Fibroblast of skin of left biceps (primary cell): ENCODE data around the gene PIBF1.
A peak's percentile ranks its signal among the peaks of the same experiment; 100 is the strongest.
"Not testable (repeated sequence)": the region's sequence is repeated elsewhere in the genome, so short reads cannot be mapped to it uniquely, and the experiment has no call there.

ENCODE experiments used
- DNase-seq, 2 experiments: peaks; one replicate each; pipeline ENCODE4 v3.0.0-alpha.2; 2013; ENCODE audit warnings: low read depth in 2 of 2

PIBF1 gene

DNA sequence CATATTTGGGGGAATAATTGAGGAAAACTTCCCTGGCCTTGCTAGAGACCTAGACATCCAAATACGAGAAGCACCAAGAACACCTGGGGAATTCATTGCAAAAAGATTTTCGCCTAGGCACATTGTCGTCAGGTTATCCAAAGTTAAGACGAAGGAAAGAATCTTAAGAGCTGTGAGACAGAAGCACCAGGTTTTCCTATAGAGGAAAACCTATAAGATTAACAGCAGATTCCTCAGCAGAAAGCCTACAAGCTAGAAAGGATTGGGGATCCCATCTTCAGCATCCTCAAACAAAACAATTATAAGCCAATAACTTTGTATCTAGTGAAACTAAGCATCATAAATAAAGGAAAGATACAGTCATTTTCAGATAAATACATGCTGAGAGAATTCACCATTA is 114.9 kb downstream of the PIBF1 start:
- no peak for DNase-seq

DNA sequence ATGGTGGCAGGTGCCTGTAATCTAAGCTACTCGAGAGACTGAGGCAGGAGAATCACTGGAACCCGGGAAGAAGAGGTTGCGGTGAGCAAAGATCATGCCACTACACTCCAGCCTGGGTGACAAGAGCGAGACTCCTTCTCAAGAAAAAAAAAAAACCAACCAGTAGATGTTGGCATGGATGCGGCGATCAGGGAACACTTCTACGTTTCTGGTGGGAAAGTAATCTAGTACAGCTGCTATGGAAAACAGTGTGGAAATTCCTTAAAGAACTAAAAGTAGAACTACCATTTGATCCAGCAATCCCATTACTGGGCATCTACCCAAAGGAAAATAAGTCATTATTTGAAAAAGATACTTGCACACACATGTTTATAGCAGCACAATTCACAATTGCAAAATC is 119.6 kb downstream of the PIBF1 start:
- not testable (repeated sequence) for DNase-seq

DNA sequence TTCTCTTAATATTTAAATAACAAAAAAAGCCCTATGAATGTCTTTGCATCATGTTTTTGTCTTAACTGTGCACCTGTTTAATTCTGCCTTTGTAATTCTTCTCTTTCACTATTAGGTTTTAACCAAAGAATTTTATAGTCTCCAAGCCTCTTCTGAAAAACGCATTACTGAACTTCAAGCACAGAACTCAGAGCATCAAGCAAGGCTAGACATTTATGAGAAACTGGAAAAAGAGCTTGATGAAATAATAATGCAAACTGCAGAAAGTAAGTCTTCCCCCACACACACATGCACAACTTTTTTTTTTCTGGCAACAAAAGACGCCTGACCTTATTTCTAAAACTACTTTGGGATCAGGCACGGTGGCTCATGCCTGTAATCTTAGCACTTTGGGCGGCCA is 126.5 kb downstream of the PIBF1 start:
- DNase-seq, result no peak

DNA sequence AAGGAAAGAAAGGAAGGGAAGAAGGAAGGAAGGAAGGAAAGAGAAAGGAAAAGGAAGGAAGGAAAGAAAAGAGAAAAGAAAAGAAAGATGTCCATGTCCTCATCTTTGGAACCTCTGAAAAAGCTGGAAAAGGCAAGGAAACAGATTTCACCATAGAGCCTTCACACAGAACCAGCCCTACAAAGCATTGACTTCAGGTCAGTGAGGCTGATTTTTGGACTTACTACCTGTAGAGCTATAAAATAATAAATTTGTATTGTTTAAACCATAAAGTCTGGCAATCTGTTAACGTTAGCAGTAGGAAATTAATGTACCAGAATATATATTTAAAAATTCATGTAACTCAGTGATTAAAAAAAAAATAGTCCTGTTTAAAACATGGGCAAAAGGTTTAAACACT is 130.0 kb downstream of the PIBF1 start:
- no peak for DNase-seq

DNA sequence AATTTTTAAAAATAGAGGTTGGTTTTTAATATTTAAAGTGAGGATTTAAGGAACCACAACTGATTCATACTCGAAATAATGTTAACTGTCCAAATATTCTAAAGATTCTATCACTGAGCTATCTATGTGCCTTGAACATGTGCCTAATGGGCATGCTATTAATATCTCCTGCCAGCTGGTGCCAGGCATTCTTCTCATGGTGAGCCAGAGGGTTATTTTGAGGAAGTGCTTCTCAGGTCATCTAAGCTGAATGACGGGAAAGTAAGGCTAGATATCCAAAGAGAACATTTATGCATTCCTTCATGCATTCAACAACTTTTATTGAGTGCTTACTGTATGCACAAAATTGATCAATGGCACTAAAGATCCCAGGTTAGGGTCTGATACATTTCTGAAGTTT is 138.2 kb downstream of the PIBF1 start:
- DNase-seq, result no peak

DNA sequence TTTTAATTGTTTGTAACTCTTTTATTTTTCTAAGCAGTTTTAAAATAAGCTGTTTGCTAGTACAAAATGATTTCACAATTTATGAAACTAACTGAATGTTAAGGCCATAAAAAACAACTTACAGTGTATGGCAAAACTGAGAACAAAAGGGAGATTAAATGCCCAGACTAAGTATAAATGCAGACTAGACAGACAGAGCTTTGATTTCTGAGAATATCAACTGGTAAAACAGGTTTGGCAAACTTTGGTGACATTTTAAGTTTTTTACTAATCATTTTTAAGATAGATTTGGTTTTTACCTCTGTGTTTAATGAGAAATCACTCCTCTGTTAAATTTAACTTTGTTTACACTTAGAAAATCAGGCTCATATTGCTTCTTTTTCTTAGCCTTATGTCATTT is 149.4 kb downstream of the PIBF1 start:
- DNase-seq, result no peak

DNA sequence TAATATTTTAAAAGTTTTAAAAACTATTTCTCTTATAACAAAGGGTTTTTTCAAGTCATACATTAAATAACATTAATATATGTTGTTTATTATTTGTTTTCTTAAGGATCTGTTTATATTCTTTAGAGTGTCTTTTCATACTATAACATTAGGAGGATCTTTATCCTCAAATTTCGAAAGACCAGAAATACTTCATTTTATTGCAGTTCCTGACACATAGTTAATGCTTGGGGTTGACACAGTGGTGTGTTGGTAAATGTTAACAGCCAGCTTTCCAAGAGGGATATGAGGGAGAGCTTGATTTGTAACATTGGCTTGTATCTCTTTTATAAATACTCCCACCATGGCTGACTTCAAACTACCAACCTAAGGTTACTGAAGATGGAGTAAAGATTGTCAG is 150.3 kb downstream of the PIBF1 start:
- DNase-seq, result no peak

DNA sequence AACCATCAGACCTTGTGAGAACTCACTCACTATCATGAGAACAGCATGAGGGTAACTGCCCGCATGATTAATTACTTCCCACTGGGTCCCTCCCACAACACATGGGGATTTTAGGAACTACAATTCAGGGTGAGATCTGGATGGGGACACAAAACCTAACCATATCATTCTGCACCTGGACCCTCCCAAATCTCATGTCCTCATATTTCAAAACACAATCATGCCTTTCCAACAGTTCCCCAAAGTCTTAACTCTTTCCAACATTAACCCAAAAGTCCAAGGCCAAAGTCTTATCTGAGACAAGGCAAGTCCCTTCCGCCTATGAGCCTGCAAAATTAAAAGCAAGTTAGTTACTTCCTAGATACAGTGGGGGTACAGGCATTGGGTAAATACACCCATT is 164.3 kb downstream of the PIBF1 start:
- DNase-seq, result not testable (repeated sequence)

DNA sequence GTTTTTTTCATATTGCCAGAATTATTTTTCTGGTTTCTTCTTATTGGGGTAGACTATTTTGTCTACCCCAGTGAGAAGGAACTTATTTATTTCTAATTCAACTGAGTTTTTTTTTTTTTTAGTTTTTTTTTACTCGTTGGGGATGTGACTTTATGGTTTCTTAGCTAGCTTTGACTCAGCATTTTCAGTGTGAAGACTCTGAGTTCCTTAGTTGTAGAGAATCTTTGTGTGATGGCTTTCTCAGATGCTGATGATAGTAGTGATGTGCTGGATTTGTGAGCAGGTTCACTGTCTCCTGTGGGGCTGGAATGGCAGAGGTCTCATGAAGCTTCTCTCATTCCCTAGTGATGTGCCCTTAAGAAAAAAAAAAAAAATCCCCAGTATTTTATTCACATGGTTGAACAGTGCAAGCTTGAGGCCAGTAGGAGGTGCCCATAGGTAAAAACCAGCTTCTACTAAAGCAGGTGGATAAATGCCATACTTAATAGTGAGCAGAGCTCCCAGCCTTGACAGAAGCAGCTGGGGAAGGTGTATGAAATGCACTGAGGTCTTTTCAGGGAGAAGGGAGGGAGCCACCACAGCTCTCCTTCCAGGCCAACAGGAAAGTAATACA is 170.7 kb downstream of the PIBF1 start:
- DNase-seq, result no peak

DNA sequence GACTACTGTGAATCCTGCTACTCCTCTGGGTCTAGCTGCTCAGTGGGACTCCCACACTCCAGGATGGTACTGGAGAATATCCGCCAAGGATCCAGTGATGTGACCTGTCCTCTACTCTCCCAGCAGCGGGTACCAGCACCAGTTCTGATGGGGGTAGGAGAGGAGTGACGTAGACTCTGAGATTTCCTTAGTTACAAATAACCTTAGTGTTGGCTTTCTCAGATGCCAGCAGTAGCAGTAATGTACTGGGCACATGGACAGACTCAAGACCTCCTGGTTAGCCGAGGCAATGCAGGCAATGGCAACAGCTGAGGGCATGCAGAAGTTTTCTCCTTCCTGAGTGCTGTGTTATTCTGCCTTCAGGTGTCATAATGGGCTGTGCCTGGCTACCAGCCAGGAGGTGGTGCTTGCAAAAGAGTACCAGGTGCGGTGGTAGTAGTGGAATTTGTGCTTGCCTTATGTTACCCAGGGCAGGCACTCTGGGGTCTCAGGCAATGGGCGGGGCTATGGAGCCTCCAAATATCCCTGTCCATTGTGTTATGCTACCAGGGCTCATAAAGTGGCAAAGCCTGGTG is 171.5 kb downstream of the PIBF1 start:
- no peak for DNase-seq

DNA sequence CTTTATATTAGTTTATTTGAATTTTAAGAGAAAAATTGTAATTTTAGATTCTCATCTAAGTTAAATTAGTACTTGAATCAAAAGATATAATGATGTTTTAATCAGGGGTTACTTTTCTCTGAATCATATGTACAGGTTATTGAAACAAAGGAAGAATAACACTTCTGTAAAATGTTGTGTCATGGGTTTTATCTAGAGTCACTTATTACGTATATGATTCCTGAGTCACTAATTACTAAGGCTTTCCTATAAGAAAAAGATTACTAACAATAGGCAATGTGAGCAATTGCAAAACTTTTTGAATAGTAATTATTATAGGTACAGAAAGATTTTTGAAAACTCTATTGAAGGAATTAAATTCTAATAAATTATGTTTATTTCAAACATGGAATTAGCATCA is 177.7 kb downstream of the PIBF1 start:
- DNase-seq, result no peak

DNA sequence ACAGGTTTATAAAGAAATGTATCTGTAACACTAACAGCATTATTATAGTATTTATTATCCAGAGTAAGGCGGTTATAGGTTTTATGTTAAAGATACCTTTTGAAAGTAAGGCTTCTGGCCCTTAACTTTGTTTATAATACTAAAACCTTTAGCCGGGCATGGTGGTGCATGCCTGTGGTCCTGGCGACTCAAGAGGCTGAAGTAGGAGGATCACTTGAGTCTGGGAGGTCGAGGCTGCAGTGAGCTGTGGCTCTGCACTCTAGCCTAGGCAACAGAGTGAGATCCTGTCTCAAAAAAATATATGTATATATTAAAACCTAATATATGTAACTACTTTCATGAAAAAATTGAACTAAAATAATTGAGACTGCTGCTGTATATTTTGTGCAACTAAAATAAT is 178.2 kb downstream of the PIBF1 start:
- no peak for DNase-seq

DNA sequence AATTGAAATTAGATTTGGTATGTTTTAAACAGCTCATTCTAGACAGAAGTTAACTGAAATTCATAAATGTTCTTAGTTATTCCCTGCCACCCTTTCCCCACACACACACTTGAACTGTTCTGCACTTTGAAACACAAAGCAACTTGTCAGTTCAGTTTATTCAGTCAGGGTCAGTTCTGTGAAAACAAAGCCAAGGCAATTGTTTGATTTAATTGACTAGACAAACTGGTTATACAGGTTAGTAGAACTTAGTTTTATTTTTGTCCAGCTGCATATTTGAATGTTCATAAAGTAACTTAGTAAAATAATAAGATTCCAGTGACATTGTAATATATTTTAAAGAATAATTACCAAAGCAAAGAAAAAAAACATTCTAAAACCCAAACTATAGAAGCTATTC is 178.6 kb downstream of the PIBF1 start:
- no peak for DNase-seq

DNA sequence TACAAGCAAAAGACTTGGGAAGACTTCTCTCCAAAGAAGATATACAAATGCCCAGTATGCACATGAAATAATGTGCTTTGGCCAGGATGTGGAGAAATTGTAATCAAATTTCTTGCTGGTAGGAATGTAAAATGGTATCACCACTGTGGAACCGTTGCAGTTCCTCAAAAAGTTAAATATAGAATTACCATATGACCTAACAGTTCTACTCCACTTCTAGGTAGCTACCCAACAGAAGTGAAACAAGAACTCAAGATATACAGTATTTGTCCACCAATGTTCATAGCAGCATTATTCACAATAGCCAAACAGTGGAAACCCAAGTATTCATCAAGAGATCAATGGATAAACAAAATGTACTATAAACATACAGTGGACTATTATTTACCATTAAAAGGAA is 181.8 kb downstream of the PIBF1 start:
- no peak for DNase-seq

DNA sequence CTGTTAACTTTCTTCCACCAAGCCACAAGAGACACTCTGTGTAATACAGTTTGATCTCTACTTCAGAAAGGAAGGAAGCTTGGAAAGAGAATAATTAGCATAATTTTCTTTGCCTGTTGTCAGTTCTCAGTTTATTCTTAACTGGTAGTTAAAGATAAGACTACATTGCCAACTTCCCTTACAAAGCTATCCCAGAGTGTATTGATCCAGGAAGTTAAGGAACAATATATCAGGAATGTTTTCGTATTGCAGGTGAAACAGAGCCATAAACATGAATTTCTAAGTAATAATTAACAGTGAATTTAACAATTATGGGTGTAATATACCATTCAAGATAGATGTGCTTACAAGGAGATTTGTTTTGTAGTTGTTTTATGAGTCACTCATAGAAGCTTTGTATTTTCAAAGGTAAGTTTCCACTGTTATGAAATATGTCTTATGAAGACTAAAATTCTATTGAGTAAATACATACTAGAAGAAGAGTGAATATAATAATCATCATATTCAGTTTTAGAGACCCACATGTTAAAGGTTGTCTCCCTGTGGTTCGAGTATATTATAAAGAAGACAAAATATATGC is 188.5 kb downstream of the PIBF1 start:
- no peak for DNase-seq

DNA sequence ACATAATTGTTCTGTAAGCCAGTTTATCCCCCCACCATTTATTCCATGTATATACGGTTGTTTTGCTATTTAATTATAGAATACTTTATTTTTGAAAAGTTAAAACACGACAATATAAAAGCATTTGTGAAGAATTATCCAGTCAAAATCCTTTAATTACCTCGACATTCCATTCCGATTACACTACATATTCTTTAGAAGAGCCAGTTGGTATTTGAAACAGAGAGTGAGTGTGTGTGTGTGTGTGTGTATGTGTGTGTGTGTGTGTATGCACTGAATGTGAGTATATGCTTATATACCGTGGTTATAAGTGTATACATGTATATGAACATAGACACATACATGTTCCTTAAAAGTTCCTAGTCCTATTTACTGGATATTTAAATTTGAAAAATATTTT is 189.0 kb downstream of the PIBF1 start:
- DNase-seq, result peak in 1 of 2 experiments; percentile 6

DNA sequence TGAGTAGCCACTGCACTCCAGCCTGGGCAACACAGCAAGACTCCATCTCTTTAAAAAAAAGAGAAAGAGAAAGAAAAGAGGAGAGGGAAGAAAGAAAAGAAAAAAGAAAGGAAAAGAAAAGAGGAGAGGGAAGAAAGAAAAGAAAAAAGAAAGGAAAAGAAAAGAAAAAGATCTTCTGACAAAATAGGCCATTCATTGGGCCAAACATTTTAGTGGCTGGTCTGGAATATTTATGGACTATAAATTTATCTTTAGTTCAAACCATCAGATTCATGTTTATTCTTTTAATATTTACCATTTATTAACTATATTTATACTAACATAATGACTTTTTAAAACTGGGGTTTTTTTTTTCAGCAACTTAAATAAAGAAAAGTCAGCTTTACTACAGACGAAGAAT is 191.3 kb downstream of the PIBF1 start:
- DNase-seq, result no peak

DNA sequence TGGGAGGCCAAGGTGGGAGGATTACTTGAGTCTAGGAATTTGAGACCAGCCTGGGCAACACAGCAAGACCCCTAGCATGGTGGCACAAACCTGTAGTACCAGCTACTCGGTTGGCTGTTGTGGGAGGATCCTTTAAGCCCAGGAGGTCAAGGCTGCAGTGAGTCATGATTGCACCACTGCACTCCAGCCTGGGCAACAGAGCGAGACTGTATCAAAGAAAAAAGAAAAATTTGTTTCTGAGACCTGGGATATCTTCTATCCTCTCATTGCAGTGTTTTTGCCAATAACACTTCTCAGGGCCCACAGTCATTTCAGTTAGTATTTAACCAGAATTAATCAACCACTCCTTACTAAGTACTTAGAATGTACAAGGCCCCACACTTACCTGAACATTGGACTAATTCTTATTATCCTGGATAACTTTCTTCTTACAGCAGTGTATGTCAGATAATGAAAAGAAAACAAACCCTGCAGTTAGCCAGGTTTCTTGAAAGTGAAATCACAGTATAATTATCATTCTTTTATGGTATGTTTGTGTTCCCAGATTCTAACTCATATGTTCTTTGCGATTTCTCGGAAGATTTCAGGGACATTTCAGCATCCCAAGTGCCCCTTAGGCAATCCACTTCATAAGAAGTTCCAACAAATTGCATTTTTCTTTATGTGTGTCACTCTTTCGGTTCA is 201.3 kb downstream of the PIBF1 start:
- peak; percentile 38 to 40 for DNase-seq

DNA sequence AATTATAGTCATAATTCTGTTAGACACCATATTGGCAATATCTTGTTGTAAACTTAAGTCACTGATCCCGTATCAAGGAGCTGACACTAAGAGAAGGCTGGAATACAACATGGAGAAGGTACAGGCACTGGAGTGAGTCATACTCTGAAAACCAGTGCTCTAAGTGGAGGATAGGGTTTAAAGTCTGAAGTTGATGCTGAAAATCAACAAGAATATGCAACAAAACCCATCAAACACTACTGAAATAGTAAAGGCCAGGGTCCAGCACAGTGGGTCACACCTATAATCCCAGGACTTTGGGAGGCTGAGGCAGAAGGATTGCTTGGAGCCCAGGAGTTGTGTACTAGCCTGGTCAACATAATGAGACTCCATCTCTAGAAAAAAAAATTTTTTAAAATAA is 203.7 kb downstream of the PIBF1 start:
- DNase-seq, result no peak

DNA sequence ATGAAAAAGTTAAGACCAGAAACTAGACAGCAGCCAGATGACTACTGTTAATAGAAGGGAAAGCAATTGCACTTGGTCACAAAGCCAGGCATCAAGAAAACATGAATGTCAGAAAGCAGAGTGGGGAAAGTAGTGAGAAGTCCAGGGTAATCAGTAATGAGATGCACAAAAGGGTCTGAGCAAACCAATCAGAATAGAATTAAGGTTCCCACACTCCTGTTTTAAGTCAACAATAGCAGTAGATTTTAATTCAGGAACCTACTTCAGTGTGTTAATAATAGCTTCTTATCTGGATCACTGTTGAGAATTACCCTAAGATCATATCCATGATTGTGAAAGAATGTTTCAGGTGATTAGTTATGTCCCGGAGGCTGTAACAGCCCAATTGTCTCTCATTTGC is 204.3 kb downstream of the PIBF1 start:
- DNase-seq, result no peak

DNA sequence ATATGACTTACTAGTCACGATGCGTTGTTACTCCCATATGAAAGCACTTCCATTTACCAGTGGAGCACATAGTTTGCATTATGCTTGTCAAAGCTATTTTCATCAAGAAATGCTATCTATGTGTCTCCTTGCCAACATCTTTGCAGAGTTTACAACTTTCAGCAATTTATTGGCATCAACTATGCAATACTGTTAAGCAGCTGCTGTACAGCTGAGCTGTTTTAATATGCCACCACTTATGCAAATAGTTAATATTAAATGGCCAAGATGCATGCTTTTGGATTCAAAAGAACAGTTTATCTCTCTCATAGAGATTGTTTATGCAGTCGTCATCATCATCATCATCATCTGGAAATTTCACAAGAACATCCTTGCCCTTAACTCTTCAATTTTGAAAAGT is 209.0 kb downstream of the PIBF1 start:
- no peak for DNase-seq

DNA sequence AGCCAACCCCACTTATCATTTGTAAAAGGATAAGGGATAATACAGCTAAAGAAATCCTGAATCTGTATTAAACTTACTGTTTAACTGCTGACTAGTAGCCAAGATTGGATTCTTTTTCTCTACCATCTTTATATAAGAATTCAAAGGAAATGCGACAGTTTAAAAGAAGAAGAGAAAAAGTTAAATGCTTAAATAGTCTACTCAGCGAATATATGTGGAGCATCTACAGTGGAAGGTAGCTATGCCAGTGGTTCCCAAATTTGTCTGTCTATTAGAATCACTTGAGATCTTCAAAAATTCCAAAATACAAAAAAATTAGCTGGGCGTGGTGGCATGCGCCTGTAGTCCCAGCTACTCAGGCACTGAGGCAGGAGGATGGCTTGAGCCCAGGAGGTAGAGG is 216.1 kb downstream of the PIBF1 start:
- DNase-seq, result no peak

DNA sequence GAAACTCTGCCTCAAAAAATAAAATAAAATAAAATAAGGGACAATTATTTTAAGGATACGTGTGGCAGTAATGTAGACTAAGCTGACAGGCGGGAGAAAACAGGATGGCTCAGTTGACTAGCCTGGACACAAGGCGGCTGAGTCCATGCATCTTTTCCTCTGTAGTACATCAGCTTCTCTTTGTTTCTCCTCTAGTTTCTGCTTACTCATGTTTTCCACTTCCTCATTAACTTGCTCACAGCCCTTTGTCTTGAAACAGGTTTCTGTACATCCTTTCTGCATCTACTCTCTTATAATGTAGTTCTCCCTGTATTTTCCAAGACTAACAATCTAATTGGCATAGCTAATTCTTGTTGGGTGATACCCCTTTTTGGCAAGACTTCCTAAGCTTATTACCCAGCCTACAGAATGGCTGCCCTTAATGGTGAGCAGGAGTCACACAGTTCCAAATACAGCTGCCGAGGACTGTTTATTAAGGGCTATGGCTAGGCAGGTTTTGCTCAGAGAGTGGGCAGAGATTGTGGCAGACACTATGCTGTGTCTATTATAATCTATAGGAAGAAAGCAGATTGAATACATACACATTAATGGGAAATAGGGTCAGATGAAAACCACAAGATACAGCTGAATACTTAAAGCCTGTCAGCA is 218.2 kb downstream of the PIBF1 start:
- DNase-seq, result no peak
